Kidney tubule cell (primary cell): ENCODE data around the gene KIF22.
A peak's percentile ranks its signal among the peaks of the same experiment; 100 is the strongest.
"Not testable (repeated sequence)": the region's sequence is repeated elsewhere in the genome, so short reads cannot be mapped to it uniquely, and the experiment has no call there.

Source experiments
- DNase-seq: peaks from one replicate; pipeline ENCODE4 v3.0.0-alpha.2; 2018; ENCODE audit warnings: low spot score

Gene KIF22

GRCh38 chr16:29766571-29766970 is 24.0 kb upstream of the KIF22 start:
- DNase-seq, result no peak

- DNase-seq, result no peak
These were observed 23.5 kb upstream of the KIF22 start for GRCh38 chr16:29767062-29767461.

GRCh38 chr16:29769507-29769906 is 21.0 kb upstream of the KIF22 start:
- no peak for DNase-seq

GRCh38 chr16:29770250-29770929 is 20.2 kb upstream of the KIF22 start:
- DNase-seq, result no peak

- not testable (repeated sequence) for DNase-seq
These were observed 18.2 kb upstream of the KIF22 start for GRCh38 chr16:29772330-29772729.

GRCh38 chr16:29774730-29775129 is 15.8 kb upstream of the KIF22 start:
- no peak for DNase-seq

- DNase-seq, result no peak
These were observed 14.7 kb upstream of the KIF22 start for GRCh38 chr16:29775742-29776408.

GRCh38 chr16:29777576-29778350 is 12.8 kb upstream of the KIF22 start, which contains the start of gene ZG16:
Gene ZG16, plus strand, starts transcription at chr16:29778256. Its CDS starts 1,011 bp downstream, at chr16:29779267.
- no peak for DNase-seq

GRCh38 chr16:29779474-29779873 is 11.1 kb upstream of the KIF22 start:
- DNase-seq, result peak; percentile 42

GRCh38 chr16:29783094-29783953 is 7.2 kb upstream of the KIF22 start:
- not testable (repeated sequence) for DNase-seq

GRCh38 chr16:29784157-29784556 is 6.4 kb upstream of the KIF22 start:
- DNase-seq, result peak; percentile 54

- peak; percentile 71 for DNase-seq
These were observed 5.5 kb upstream of the KIF22 start for GRCh38 chr16:29784901-29785500.

GRCh38 chr16:29787155-29787554 is 3.4 kb upstream of the KIF22 start:
- DNase-seq, result not testable (repeated sequence)

- peak; percentile 63 for DNase-seq
These were observed 772 bp upstream of the KIF22 start for GRCh38 chr16:29789775-29790182.

- no peak for DNase-seq
These were observed 646 bp downstream of the KIF22 start for GRCh38 chr16:29790949-29791844.

- DNase-seq, result no peak
These were observed 1.6 kb downstream of the KIF22 start for GRCh38 chr16:29791845-29792807.

GRCh38 chr16:29793153-29793552 is 2.6 kb downstream of the KIF22 start:
- not testable (repeated sequence) for DNase-seq

- DNase-seq, result no peak
These were observed 3.7 kb downstream of the KIF22 start for GRCh38 chr16:29794231-29794710.

GRCh38 chr16:29802416-29802935 is 11.9 kb downstream of the KIF22 start:
- no peak for DNase-seq
